CD14-positive monocyte (primary cell): ENCODE measurements around the gene TXNIP. TPM values are rescaled to one million over a fixed set of nuclear protein-coding genes. Genes with fewer than 3 reads are reported as not detected.

ENCODE experiments used
- DNase-seq, 3 donors: peaks; one replicate each; pipeline ENCODE4 v3.0.0-alpha.2; 2011 to 2022
- H2AFZ ChIP-seq: 2 replicates; pipeline ENCODE4 v1.6.0; 2012; ENCODE audit warnings: mild to moderate bottlenecking, low read depth, low read length, inconsistent platforms; ENCODE audit not compliant: insufficient read depth, poor library complexity, severe bottlenecking
- H3K27ac ChIP-seq, 2 donors: 1 replicate in 1 of 2; 2 replicates in 1 of 2; pipeline ENCODE4 v1.5.1; 2012 to 2013; ENCODE audit warnings: low read length in 2 of 2, control low read depth in 1 of 2, inconsistent platforms in 1 of 2, low read depth in 1 of 2, mild to moderate bottlenecking in 1 of 2
- H3K27me3 ChIP-seq, 2 donors: one replicate each; pipeline versions ENCODE4 v1.6.0 to v1.6.1; 2011 to 2013; ENCODE audit warnings: low read length in 2 of 2; ENCODE audit not compliant: control insufficient read depth in 2 of 2, insufficient read depth in 2 of 2
- H3K36me3 ChIP-seq, 2 donors: replicated peaks in 1 of 2; 1 replicate in 1 of 2; 2 replicates in 1 of 2; pipeline versions ENCODE4 v1.5.1 to v1.6.1; 2012 to 2013; ENCODE audit warnings: low read length in 2 of 2, control low read depth in 1 of 2, inconsistent platforms in 1 of 2, mild to moderate bottlenecking in 1 of 2; ENCODE audit not compliant: insufficient read depth in 2 of 2, control insufficient read depth in 1 of 2
- H3K4me1 ChIP-seq, 2 donors: 1 replicate in 1 of 2; 2 replicates in 1 of 2; pipeline versions ENCODE4 v1.5.1 to v1.6.1; 2012 to 2013; ENCODE audit warnings: low read length in 2 of 2, control low read depth in 1 of 2, inconsistent platforms in 1 of 2, mild to moderate bottlenecking in 1 of 2, moderate library complexity in 1 of 2; ENCODE audit not compliant: insufficient read depth in 2 of 2, control insufficient read depth in 1 of 2
- H3K4me2 ChIP-seq: replicated peaks from 2 replicates; pipeline ENCODE3; 2012; ENCODE audit warnings: low read length, moderate library complexity, mild to moderate bottlenecking; ENCODE audit not compliant: poor library complexity, severe bottlenecking; ENCODE audit errors: extremely low read depth
- H3K4me3 ChIP-seq, 3 experiments: fragments of 200-600 bp in 1 of 3; sonication (generic) in 1 of 3; replicated peaks in 1 of 3; 1 replicate in 2 of 3; 2 replicates in 1 of 3; pipeline ENCODE4 v1.5.1; 2011 to 2013; ENCODE audit warnings: low read length in 3 of 3, mild to moderate bottlenecking in 3 of 3, control low read depth in 2 of 3, low read depth in 2 of 3, inconsistent platforms in 1 of 3, moderate library complexity in 1 of 3
- H3K79me2 ChIP-seq: 2 replicates; pipeline ENCODE4 v1.6.0; 2012; ENCODE audit warnings: mild to moderate bottlenecking, control low read depth, inconsistent platforms, low read length, moderate library complexity; ENCODE audit not compliant: insufficient read depth
- H3K9ac ChIP-seq: 2 replicates; pipeline ENCODE4 v1.6.0; 2017; ENCODE audit warnings: low read length, mild to moderate bottlenecking; ENCODE audit not compliant: insufficient read depth, poor library complexity, severe bottlenecking
- H3K9me3 ChIP-seq, 2 donors: replicated peaks in 1 of 2; 1 replicate in 1 of 2; 2 replicates in 1 of 2; pipeline versions ENCODE4 v1.5.1 to v1.6.1; 2012 to 2013; ENCODE audit warnings: low read length in 2 of 2, control low read depth in 1 of 2; ENCODE audit not compliant: control insufficient read depth in 1 of 2, insufficient read depth in 1 of 2
- H4K20me1 ChIP-seq: 2 replicates; pipeline ENCODE4 v1.6.0; 2012; ENCODE audit warnings: mild to moderate bottlenecking, low read length, control low read depth, moderate library complexity; ENCODE audit not compliant: insufficient read depth
- H3K27ac Mint-ChIP-seq, 7 donors: one replicate each; pipeline ENCODE4 v1.8.0; 2020; ENCODE audit warnings: mild to moderate bottlenecking in 7 of 7, mixed read lengths in 7 of 7, moderate library complexity in 6 of 7, inconsistent platforms in 2 of 7
- H3K27me3 Mint-ChIP-seq, 3 donors: one replicate each; pipeline ENCODE4 v1.8.0; 2021 to 2022; ENCODE audit warnings: low read depth in 3 of 3, mild to moderate bottlenecking in 3 of 3, mixed read lengths in 3 of 3, moderate library complexity in 3 of 3, inconsistent platforms in 1 of 3
- H3K36me3 Mint-ChIP-seq, 2 donors: one replicate each; pipeline ENCODE4 v1.8.0; 2020; ENCODE audit warnings: mixed read lengths in 2 of 2, inconsistent platforms in 1 of 2, mild to moderate bottlenecking in 1 of 2
- H3K4me1 Mint-ChIP-seq: one replicate; pipeline ENCODE4 v1.8.0; 2020; ENCODE audit warnings: mild to moderate bottlenecking, mixed read lengths
- H3K4me3 Mint-ChIP-seq, 2 donors: one replicate each; pipeline ENCODE4 v1.8.0; 2020; ENCODE audit warnings: mild to moderate bottlenecking in 2 of 2, mixed read lengths in 2 of 2, moderate library complexity in 1 of 2
- H3K9me3 Mint-ChIP-seq, 7 donors: one replicate each; pipeline ENCODE4 v1.8.0; 2020 to 2022; ENCODE audit warnings: mixed read lengths in 7 of 7, mild to moderate bottlenecking in 6 of 7, moderate library complexity in 6 of 7, inconsistent platforms in 2 of 7
- CTCF ChIP-seq: fragments of 200-600 bp; IDR thresholded peaks from one replicate; pipeline ENCODE4 v1.8.0; 2022; ENCODE audit warnings: antibody characterized with exemption, mild to moderate bottlenecking
- WGBS: methylation state at CpG from one replicate; pipeline ENCODE4 v1.1.5; 2013; ENCODE audit warnings: missing lambda C conversion rate; ENCODE audit not compliant: insufficient coverage; 5-methylcytosine and 5-hydroxymethylcytosine counted together
- intact Hi-C, 2 donors: fragments of 100-400 bp; cut with micrococcal nuclease; formaldehyde crosslinking; loops; one replicate each; pipeline versions ENCODE4 v1.15.0 to v1.15.1; 2023
- polyA plus RNA-seq, 3 donors: library from polyadenylated mRNA; depleted of rRNA in 1 of 3; unstranded in 2 of 3; stranded (reverse) in 1 of 3; fragments of 300-500 nt in 2 of 3; fragments of >200 nt in 1 of 3; fragmentation: Illumina TruSeq in 2 of 3; gene quantifications; 1 replicate in 2 of 3; 2 replicates in 1 of 3; pipeline ENCODE4 v1.2.3, GENCODE V29; 2012 to 2021

The TXNIP gene
- polyA plus RNA-seq, 3 donors = 640 to 3,778 (median 844) TPM

- peaks cover 30% of the 10 kb centered on the region for H4K20me1 ChIP-seq
- no CpG with 5 or more reads among the region's 1 CpG for WGBS
- no peak for DNase-seq
- H3K4me1 ChIP-seq = peaks cover 55 to 69% of the 10 kb centered on the region in 2 donors
- Mint-ChIP-seq H3K4me3 (no peak overlapping the region), H3K4me1 (peaks cover 86% of the 10 kb centered on the region), H3K27ac (peak overlapping the region in 6 of 7 donors; percentile 14 to 87 (median 78)), H3K27me3 (no peaks in the 10 kb centered on the region), H3K36me3 (peaks cover 14% of the 10 kb centered on the region in 2 donors), H3K9me3 (no peaks in the 10 kb centered on the region)
- H3K27me3 ChIP-seq = no peaks in the 10 kb centered on the region
- H3K4me2 ChIP-seq = no peak overlapping the region
- no peak overlapping the region for H2AFZ ChIP-seq
- H3K9ac ChIP-seq = no peak overlapping the region
- TF ChIP-seq CTCF = no peak
- no peaks in the 10 kb centered on the region for H3K9me3 ChIP-seq
- no peak overlapping the region for H3K4me3 ChIP-seq
- peaks cover 9 to 10% of the 10 kb centered on the region in 2 donors for H3K36me3 ChIP-seq
- peak overlapping the region in 1 of 2 donors; percentile 6 for H3K27ac ChIP-seq
- intact Hi-C loops = loop anchor here in 1 of 2 donors (1.0 kb wide), 1 partner anchor 10 kb away; no protein-coding TSS in a partner anchor
- peaks cover 29% of the 10 kb centered on the region for H3K79me2 ChIP-seq
Observed at GRCh38 chr1:145987926-145988325, 8.5 kb downstream of the TXNIP start.

GRCh38 chr1:145986551-145986950, 9.8 kb downstream of the TXNIP start:
- Histone ChIP-seq H3K36me3 (no peaks in the 10 kb centered on the region), H3K27me3 (no peaks in the 10 kb centered on the region), H3K4me3 (peak overlapping the region in 1 of 3 experiments; percentile 65), H3K4me2 (peak overlapping the region; percentile 73), H4K20me1 (peaks cover 17% of the 10 kb centered on the region), H2AFZ (no peak overlapping the region), H3K79me2 (peaks cover 19% of the 10 kb centered on the region), H3K4me1 (peaks cover 52 to 74% of the 10 kb centered on the region in 2 donors), H3K9ac (no peak overlapping the region), H3K9me3 (no peaks in the 10 kb centered on the region), H3K27ac (peak overlapping the region; percentile 75 to 88)
- Mint-ChIP-seq H3K4me3 (no peak overlapping the region), H3K9me3 (no peaks in the 10 kb centered on the region), H3K27me3 (no peaks in the 10 kb centered on the region), H3K27ac (peak overlapping the region; percentile 98 to 99 (median 99)), H3K4me1 (peaks cover 84% of the 10 kb centered on the region), H3K36me3 (peaks cover under 1 to 3% of the 10 kb centered on the region in 2 donors)
- no peak for DNase-seq
- 100% methylated on average over 4 of the region's 6 CpGs for WGBS
- no peak for TF ChIP-seq CTCF
- intact Hi-C loops = no loop called here
